Esophagus squamous epithelium (tissue), 5 donors: Measurements from ENCODE around the gene SV2C. TPM values are rescaled to one million over a fixed set of nuclear protein-coding genes. Genes with fewer than 3 reads are reported as not detected.

Experiments
- DNase-seq: peaks from one replicate; lab custom pipeline; 2025; lab: John Stamatoyannopoulos, UW
- H3K27ac ChIP-seq, 4 donors: fragments of 200-600 bp; sonication (generic); one replicate each; pipeline ENCODE4 v1.5.1; 2016 to 2019; ENCODE audit warnings: mild to moderate bottlenecking in 1 of 4
- H3K27me3 ChIP-seq, 4 donors: fragments of 200-600 bp; sonication (generic); 1 replicate in 3 of 4; 2 replicates in 1 of 4; pipeline versions ENCODE4 v1.5.1 to v1.6.0; 2017 to 2021; ENCODE audit warnings: antibody characterized with exemption in 1 of 4
- H3K36me3 ChIP-seq, 3 donors: fragments of 200-600 bp; sonication (generic); one replicate each; pipeline ENCODE4 v1.5.1; 2016 to 2019
- H3K4me1 ChIP-seq, 3 donors: fragments of 200-600 bp; sonication (generic); one replicate each; pipeline ENCODE4 v1.5.1; 2017 to 2019
- H3K4me3 ChIP-seq, 4 donors: fragments of 200-600 bp; sonication (generic); 1 replicate in 3 of 4; 2 replicates in 1 of 4; pipeline ENCODE4 v1.5.1; 2016 to 2019; ENCODE audit warnings: mild to moderate bottlenecking in 2 of 4, moderate library complexity in 1 of 4
- H3K9me3 ChIP-seq, 3 donors: fragments of 200-600 bp; sonication (generic); one replicate each; pipeline ENCODE4 v1.5.1; 2016 to 2019
- POLR2A ChIP-seq, 4 donors: fragments of 450-650 bp; IDR thresholded peaks; one replicate each; pipeline ENCODE4 v1.6.1; 2017; ENCODE audit warnings: antibody characterized with exemption in 4 of 4, mild to moderate bottlenecking in 4 of 4, moderate library complexity in 3 of 4
- WGBS, 2 donors: methylation state at CpG; one replicate each; pipeline ENCODE4 v1.1.5; 2018; 5-methylcytosine and 5-hydroxymethylcytosine counted together
- intact Hi-C: fragments of 100-400 bp; cut with DNase I; formaldehyde crosslinking; loops from one replicate; pipeline ENCODE4 v1.15.0; 2022
- total RNA-seq, 4 donors: library from RNA; depleted of rRNA; stranded (reverse); fragments of >200 nt; gene quantifications; one replicate each; pipeline ENCODE4 v1.1.0, GENCODE V29; 2016
- TF ChIP-seq, protein P1 (sequence below), 6 experiments: fragments of 450-650 bp in 4 of 6; fragments of 200-600 bp in 2 of 6; sonication (generic) in 2 of 6; IDR thresholded peaks; one replicate each; pipeline ENCODE4 v1.5.1; 2016 to 2019; ENCODE audit warnings: antibody characterized with exemption in 6 of 6, mild to moderate bottlenecking in 4 of 6, moderate library complexity in 4 of 6
- donor health status: DM: yes; HTN: yes; CAD: no.

SV2C gene
- total RNA-seq, 4 donors from 2014 or later = under 0.01 to 0.26 (median 0.06) TPM

GRCh38 chr5:76305269-76305668 is 222.1 kb downstream of the SV2C start:
- H3K36me3 ChIP-seq = no peaks in the 10 kb centered on the region
- 50 to 54% methylated on average over 2 of the region's 2 CpGs for WGBS, 2 donors
- H3K4me3 ChIP-seq = no peak overlapping the region
- intact Hi-C loops = no loop called here
- no peak overlapping the region for H3K27ac ChIP-seq
- no peaks in the 10 kb centered on the region for H3K27me3 ChIP-seq
- no peak for TF ChIP-seq POLR2A (IDR thresholded peaks at IDR 0.05)
- TF ChIP-seq, protein P1, sequence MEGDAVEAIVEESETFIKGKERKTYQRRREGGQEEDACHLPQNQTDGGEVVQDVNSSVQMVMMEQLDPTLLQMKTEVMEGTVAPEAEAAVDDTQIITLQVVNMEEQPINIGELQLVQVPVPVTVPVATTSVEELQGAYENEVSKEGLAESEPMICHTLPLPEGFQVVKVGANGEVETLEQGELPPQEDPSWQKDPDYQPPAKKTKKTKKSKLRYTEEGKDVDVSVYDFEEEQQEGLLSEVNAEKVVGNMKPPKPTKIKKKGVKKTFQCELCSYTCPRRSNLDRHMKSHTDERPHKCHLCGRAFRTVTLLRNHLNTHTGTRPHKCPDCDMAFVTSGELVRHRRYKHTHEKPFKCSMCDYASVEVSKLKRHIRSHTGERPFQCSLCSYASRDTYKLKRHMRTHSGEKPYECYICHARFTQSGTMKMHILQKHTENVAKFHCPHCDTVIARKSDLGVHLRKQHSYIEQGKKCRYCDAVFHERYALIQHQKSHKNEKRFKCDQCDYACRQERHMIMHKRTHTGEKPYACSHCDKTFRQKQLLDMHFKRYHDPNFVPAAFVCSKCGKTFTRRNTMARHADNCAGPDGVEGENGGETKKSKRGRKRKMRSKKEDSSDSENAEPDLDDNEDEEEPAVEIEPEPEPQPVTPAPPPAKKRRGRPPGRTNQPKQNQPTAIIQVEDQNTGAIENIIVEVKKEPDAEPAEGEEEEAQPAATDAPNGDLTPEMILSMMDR (IDR thresholded peaks at IDR 0.05) = no peak
- H3K4me1 ChIP-seq = no peaks in the 10 kb centered on the region
- H3K9me3 ChIP-seq = no peaks in the 10 kb centered on the region
- no peak for DNase-seq

DNA sequence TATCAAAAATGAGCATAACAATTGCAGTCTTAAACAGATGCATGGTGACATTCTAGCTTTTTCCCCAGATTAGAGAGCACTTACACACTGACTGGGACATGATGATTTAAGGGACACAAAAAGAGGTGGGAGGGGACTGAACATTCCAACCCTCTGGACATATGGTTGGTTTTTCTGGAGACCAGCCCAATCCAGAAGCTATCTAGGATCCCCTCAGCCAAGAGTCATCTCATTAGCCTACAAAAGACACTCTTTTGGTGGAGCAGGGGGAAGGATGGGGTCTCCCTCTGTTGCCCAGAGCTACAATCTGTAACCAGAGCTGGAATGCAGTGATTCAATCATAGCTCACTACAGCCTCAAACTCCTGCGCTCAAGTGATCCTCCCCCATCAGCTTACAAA is 222.6 kb downstream of the SV2C start:
- intact Hi-C loops = no loop called here
- no peaks in the 10 kb centered on the region for H3K9me3 ChIP-seq
- H3K4me3 ChIP-seq = no peak overlapping the region
- no peaks in the 10 kb centered on the region for H3K36me3 ChIP-seq
- no peak for DNase-seq
- H3K27ac ChIP-seq = peak overlapping the region in 1 of 4 donors; percentile 19
- 91 to 100% methylated on average over 1 of the region's 1 CpG for WGBS, 2 donors
- H3K4me1 ChIP-seq = no peaks in the 10 kb centered on the region
- H3K27me3 ChIP-seq = no peaks in the 10 kb centered on the region
- TF ChIP-seq, protein P1 (IDR thresholded peaks at IDR 0.05) = no peak
- TF ChIP-seq POLR2A (IDR thresholded peaks at IDR 0.05) = no peak

GRCh38 chr5:76310208-76310607 is 227.0 kb downstream of the SV2C start:
- TF ChIP-seq, protein P1 (IDR thresholded peaks at IDR 0.05) = no peak
- TF ChIP-seq POLR2A (IDR thresholded peaks at IDR 0.05) = no peak
- Histone ChIP-seq H3K27me3 (no peaks in the 10 kb centered on the region), H3K9me3 (no peaks in the 10 kb centered on the region), H3K4me3 (no peak overlapping the region), H3K4me1 (no peaks in the 10 kb centered on the region), H3K36me3 (no peaks in the 10 kb centered on the region), H3K27ac (no peak overlapping the region)
- 71 to 74% methylated on average over 1 of the region's 1 CpG for WGBS, 2 donors
- DNase-seq = no peak
- intact Hi-C loops = no loop called here

- Histone ChIP-seq H3K4me1 (no peaks in the 10 kb centered on the region), H3K27ac (no peak overlapping the region), H3K4me3 (no peak overlapping the region), H3K27me3 (no peaks in the 10 kb centered on the region), H3K36me3 (no peaks in the 10 kb centered on the region), H3K9me3 (no peaks in the 10 kb centered on the region)
- TF ChIP-seq, protein P1 (IDR thresholded peaks at IDR 0.05) = no peak
- TF ChIP-seq POLR2A (IDR thresholded peaks at IDR 0.05) = no peak
- 68 to 72% methylated on average over 4 of the region's 4 CpGs for WGBS, 2 donors
- no peak for DNase-seq
- intact Hi-C loops = no loop called here
Measured at GRCh38 chr5:76312783-76313182, 229.6 kb downstream of the SV2C start.

DNA sequence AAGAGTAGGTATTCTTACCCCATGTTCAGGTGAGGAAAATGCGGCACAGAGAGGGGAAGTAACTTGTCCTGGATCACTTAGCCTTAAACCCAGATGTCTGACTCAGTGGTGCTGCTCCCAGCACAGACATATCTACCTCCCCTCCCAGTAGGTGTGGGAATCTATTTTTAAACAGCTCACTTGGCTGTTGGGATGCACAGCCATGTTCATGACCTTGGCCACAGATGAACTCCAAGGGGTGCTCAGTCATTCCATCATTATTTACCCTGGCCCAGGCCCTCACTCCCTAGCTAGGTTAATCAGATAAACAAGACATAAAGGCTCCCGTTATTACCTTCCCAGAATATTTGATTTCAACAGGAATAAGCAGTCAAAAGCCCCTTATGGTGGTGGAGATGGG is 231.5 kb downstream of the SV2C start:
- Histone ChIP-seq H3K4me1 (no peaks in the 10 kb centered on the region), H3K36me3 (no peaks in the 10 kb centered on the region), H3K27me3 (no peaks in the 10 kb centered on the region), H3K4me3 (no peak overlapping the region), H3K27ac (no peak overlapping the region), H3K9me3 (no peaks in the 10 kb centered on the region)
- intact Hi-C loops = no loop called here
- TF ChIP-seq, protein P1 (IDR thresholded peaks at IDR 0.05) = no peak
- TF ChIP-seq POLR2A (IDR thresholded peaks at IDR 0.05) = no peak
- no peak for DNase-seq
- 80 to 100% methylated on average over 1 to 2 of the region's 2 CpGs for WGBS, 2 donors
